Smooth muscle cell (in vitro differentiated cells): ENCODE results near the gene ACBD4. TPM values are rescaled to one million over a fixed set of nuclear protein-coding genes. Genes with fewer than 3 reads are reported as not detected.

Source experiments
- DNase-seq: peaks from one replicate; lab custom pipeline; 2025; ENCODE audit not compliant: unreplicated experiment; lab: John Stamatoyannopoulos, UW
- H2AFZ ChIP-seq: fragments of 200-600 bp; sonication (generic); 2 replicates; pipeline ENCODE4 v1.6.0; 2016; ENCODE audit warnings: antibody characterized with exemption, low read depth, mild to moderate bottlenecking
- H3F3A ChIP-seq: fragments of 200-600 bp; sonication (generic); 2 replicates; pipeline ENCODE4 v1.6.0; 2017; ENCODE audit warnings: antibody characterized with exemption, low read depth
- H3K27ac ChIP-seq: fragments of 200-600 bp; sonication (generic); 2 replicates; pipeline ENCODE4 v1.5.1; 2016; ENCODE audit warnings: low read depth, mild to moderate bottlenecking
- H3K27me3 ChIP-seq: fragments of 200-600 bp; sonication (generic); 2 replicates; pipeline ENCODE4 v1.6.1; 2016; ENCODE audit warnings: low read depth, mild to moderate bottlenecking
- H3K36me3 ChIP-seq: fragments of 200-600 bp; sonication (generic); 2 replicates; pipeline ENCODE4 v1.5.1; 2016; ENCODE audit warnings: low read depth
- H3K4me1 ChIP-seq: fragments of 200-600 bp; sonication (generic); 2 replicates; pipeline ENCODE4 v1.5.1; 2016; ENCODE audit warnings: low read depth
- H3K4me2 ChIP-seq: fragments of 200-600 bp; sonication (generic); 2 replicates; pipeline ENCODE4 v1.6.0; 2016; ENCODE audit warnings: mild to moderate bottlenecking
- H3K4me3 ChIP-seq: fragments of 200-600 bp; sonication (generic); 2 replicates; pipeline ENCODE4 v1.5.1; 2016; ENCODE audit warnings: mild to moderate bottlenecking
- H3K79me2 ChIP-seq: fragments of 200-600 bp; sonication (generic); 2 replicates; pipeline ENCODE4 v1.6.0; 2016; ENCODE audit warnings: low read depth, mild to moderate bottlenecking
- H3K9ac ChIP-seq: fragments of 200-600 bp; sonication (generic); 2 replicates; pipeline ENCODE4 v1.6.0; 2016; ENCODE audit warnings: low read depth
- H3K9me3 ChIP-seq: fragments of 200-600 bp; sonication (generic); replicated peaks from 2 replicates; pipeline ENCODE4 v1.5.1; 2016; ENCODE audit warnings: low read depth
- H4K20me1 ChIP-seq: fragments of 200-600 bp; sonication (generic); 2 replicates; pipeline ENCODE4 v1.6.0; 2016; ENCODE audit warnings: low read depth
- WGBS: methylation state at CpG from one replicate; pipeline ENCODE4 v1.1.7; 2016; ENCODE audit warnings: low lambda C conversion rate; 5-methylcytosine and 5-hydroxymethylcytosine counted together
- polyA plus RNA-seq: library from polyadenylated mRNA; unstranded; fragments of >200 nt; fragmentation: Nextera tagmentation; extraction: Ambion mirVana; gene quantifications from 2 replicates; pipeline ENCODE4 v1.2.1, GENCODE V29; 2016
- total RNA-seq: library from RNA; depleted of rRNA; stranded (reverse); fragments of >200 nt; gene quantifications from 2 replicates; pipeline ENCODE4 v1.2.3, GENCODE V29; 2014
- TF ChIP-seq, protein P1 (sequence below): fragments of 200-600 bp; sonication (generic); IDR thresholded peaks from 2 replicates; pipeline ENCODE4 v1.5.1; 2017; ENCODE audit warnings: borderline replicate concordance, mild to moderate bottlenecking, antibody characterized with exemption; ENCODE audit not compliant: insufficient read depth, poor library complexity, severe bottlenecking

The ACBD4 gene
- total and polyA plus RNA-seq, 2 experiments from 2014 or later: 0.49 to 5.0 TPM

DNA sequence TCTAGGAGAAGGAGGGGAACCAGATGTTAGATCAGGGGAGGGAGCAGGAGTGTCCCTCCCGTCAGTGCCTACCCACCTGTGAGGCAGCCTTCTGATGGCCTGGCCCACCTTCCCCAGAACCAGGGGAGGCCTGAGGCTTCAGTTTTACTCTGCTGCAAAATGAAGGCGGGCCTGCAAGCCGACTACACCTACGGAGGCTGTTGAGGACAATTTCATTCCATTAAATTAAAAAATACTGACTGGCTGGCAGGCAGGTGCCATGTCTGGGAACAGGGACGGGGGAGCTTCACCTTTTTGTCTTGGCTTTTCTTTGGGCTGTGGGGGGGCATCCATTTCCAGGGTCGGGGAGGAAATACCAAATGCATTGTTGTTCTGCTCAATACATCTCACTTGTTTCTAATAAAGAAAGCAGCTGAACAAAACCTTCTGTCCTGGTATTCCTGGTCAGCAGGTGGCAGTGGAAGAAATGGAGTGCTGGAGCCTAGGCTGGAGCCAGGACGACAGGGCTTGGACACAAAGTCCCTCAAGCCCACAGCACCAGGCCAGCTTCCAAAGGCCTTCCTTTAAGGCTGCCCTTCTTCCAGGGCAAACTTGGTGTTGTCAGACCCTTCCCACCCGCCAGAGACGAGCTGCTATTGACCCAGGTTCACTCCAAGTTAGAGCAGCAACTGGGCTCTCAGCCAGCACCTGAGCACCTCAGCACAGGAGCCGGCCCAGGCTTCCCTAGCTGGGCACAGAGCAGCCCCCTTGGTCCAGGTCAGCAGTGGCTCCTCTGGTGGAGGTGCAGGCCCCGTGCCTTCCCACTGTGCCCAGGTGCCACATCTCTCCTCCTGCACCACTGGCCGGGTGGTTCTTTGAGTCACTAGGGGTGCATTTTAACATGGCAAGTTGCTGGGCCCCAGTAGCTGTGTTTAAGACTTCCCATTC lies 26.6 kb upstream of the ACBD4 start:
- 91% methylated on average over 11 of the region's 12 CpGs for WGBS
- Histone ChIP-seq H3K79me2 (no peaks in the 10 kb centered on the region), H3K27ac (no peak overlapping the region)

DNA sequence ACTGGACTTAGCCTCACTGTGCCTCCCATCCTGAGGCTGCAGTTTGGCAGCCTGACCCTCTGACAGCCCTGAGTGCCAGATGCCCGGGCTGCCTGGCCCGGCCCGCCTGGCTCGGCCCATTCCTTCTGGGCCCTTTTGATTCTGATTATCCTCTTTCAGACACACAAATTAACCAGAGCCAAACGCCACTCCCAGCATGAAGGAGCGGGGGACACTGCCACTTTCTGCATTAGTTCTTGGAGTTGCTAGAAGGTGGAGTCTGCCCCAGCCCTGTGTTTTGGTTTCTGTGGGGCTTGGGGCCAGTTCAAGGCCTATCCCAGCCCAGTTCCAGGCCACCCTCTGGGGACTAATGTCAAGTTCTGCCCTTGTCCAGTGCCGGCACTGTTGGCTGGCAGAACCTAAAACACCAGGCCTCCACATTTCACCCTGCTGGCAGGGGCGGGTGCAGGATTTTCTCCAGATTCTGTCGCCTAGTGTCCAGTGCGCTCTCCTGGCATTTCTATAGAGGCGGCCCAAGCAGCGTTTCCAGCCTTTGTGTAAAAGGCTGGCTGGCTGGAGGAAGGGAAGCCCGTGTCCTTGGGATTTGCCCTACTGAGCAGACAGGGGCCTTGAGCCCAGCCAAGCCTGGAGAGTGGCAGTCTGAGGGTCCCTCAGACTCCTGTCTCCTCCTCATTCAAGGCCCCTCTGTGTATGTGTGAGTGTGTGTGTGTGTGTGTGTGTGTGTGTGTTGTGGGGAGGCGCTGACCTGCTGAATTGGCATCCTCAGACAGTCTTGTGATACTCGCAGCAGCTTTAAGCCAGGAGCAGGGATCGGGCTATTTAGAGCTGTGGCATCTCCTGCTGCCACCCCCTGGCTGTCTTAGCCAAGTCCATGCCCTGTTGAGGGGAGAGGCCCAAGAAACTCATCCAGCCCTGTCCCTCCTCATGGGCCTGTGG lies 24.5 kb upstream of the ACBD4 start:
- WGBS: 93% methylated on average over 16 of the region's 16 CpGs
- DNase-seq: no peak
- H3K4me2 ChIP-seq: no peak overlapping the region
- H3F3A ChIP-seq: no peaks in the 10 kb centered on the region
- TF ChIP-seq, protein P1, sequence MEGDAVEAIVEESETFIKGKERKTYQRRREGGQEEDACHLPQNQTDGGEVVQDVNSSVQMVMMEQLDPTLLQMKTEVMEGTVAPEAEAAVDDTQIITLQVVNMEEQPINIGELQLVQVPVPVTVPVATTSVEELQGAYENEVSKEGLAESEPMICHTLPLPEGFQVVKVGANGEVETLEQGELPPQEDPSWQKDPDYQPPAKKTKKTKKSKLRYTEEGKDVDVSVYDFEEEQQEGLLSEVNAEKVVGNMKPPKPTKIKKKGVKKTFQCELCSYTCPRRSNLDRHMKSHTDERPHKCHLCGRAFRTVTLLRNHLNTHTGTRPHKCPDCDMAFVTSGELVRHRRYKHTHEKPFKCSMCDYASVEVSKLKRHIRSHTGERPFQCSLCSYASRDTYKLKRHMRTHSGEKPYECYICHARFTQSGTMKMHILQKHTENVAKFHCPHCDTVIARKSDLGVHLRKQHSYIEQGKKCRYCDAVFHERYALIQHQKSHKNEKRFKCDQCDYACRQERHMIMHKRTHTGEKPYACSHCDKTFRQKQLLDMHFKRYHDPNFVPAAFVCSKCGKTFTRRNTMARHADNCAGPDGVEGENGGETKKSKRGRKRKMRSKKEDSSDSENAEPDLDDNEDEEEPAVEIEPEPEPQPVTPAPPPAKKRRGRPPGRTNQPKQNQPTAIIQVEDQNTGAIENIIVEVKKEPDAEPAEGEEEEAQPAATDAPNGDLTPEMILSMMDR: no peak
- H4K20me1 ChIP-seq: peaks cover 7% of the 10 kb centered on the region
- H3K9ac ChIP-seq: no peak overlapping the region
- no peak overlapping the region for H3K27ac ChIP-seq
- no peaks in the 10 kb centered on the region for H3K36me3 ChIP-seq
- no peak overlapping the region for H2AFZ ChIP-seq
- H3K4me1 ChIP-seq: no peaks in the 10 kb centered on the region
- no peaks in the 10 kb centered on the region for H3K27me3 ChIP-seq
- H3K79me2 ChIP-seq: no peaks in the 10 kb centered on the region
- no peak overlapping the region for H3K4me3 ChIP-seq
- no peaks in the 10 kb centered on the region for H3K9me3 ChIP-seq

More for the DNA sequence above, 26.6 kb upstream of the ACBD4 start:
- no peak for DNase-seq
- H2AFZ ChIP-seq: no peak overlapping the region
- no peaks in the 10 kb centered on the region for H3K9me3 ChIP-seq
- no peaks in the 10 kb centered on the region for H3K36me3 ChIP-seq
- H3K4me2 ChIP-seq: no peak overlapping the region
- H3K9ac ChIP-seq: no peak overlapping the region
- TF ChIP-seq, protein P1: no peak
- H4K20me1 ChIP-seq: peaks cover 7% of the 10 kb centered on the region
- no peak overlapping the region for H3K4me3 ChIP-seq
- H3F3A ChIP-seq: no peaks in the 10 kb centered on the region
- no peaks in the 10 kb centered on the region for H3K27me3 ChIP-seq
- no peaks in the 10 kb centered on the region for H3K4me1 ChIP-seq

DNA sequence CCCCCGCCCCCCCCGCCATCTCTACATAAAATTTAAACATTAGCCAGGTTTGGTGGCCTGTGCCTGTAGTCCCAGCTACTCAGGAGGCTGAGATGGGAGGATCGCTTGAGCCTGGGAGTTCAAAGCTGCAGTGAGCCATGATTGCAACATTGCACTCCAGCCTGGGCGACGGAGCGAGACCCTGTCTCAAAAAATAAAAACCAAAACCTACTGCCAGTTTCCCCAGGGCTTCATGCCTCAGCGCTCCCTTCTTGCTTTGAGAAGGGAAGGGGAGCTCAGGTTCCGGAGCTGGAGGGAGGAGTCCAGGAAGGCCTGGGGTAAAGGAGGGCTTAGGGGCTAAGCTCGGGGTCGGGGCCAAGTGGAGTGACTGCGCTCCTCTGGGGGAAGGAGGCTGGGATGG lies 23.6 kb upstream of the ACBD4 start:
- H4K20me1 ChIP-seq: peaks cover 7% of the 10 kb centered on the region
- H3K9ac ChIP-seq: no peak overlapping the region
- TF ChIP-seq, protein P1: no peak

More for the DNA sequence above, 23.6 kb upstream of the ACBD4 start:
- WGBS: 91% methylated on average over 11 of the region's 11 CpGs
- Histone ChIP-seq H3K79me2 (no peaks in the 10 kb centered on the region), H3K4me2 (no peak overlapping the region), H3K36me3 (no peaks in the 10 kb centered on the region), H3K4me1 (no peaks in the 10 kb centered on the region), H3K9me3 (no peaks in the 10 kb centered on the region), H3F3A (no peaks in the 10 kb centered on the region), H3K27ac (no peak overlapping the region), H3K27me3 (no peaks in the 10 kb centered on the region), H2AFZ (no peak overlapping the region), H3K4me3 (no peak overlapping the region)
- no peak for DNase-seq
